NCI-H2029 treated with DMSO at 0.1 percent for 48 hours (cell line): ENCODE data around the gene MEIOSIN.
"Not testable (repeated sequence)": the region's sequence is repeated elsewhere in the genome, so short reads cannot be mapped to it uniquely, and the experiment has no call there.

Experiments
- DNase-seq: peaks from one replicate; lab custom pipeline; 2025; lab: John Stamatoyannopoulos, UW

Gene MEIOSIN

GRCh38 chr19:45733160-45733810 is at the start of gene MEIOSIN:
MEIOSIN (plus strand) TSS chr19:45733439; CDS start chr19:45735377, 1,938 bp downstream.
- no peak for DNase-seq

- not testable (repeated sequence) for DNase-seq
Observed at GRCh38 chr19:45685045-45685444, 48.2 kb upstream of the MEIOSIN start.

GRCh38 chr19:45687599-45687998 is 45.6 kb upstream of the MEIOSIN start:
- no peak for DNase-seq

GRCh38 chr19:45691516-45692186 is 41.6 kb upstream of the MEIOSIN start, which contains the start of gene SNRPD2:
SNRPD2 (minus strand) TSS chr19:45691953; CDS start chr19:45691888, 65 bp downstream.
- peak; percentile 92 for DNase-seq

- peak; percentile 98 for DNase-seq
Observed at GRCh38 chr19:45692187-45693105, 40.8 kb upstream of the MEIOSIN start, which contains the start of gene QPCTL. QPCTL (plus strand) TSS chr19:45692666; CDS start chr19:45692704, 38 bp downstream.

- peak; percentile 11 for DNase-seq
Observed at GRCh38 chr19:45693106-45693788, 40.0 kb upstream of the MEIOSIN start.

- DNase-seq: no peak
Observed at GRCh38 chr19:45701676-45702075, 31.6 kb upstream of the MEIOSIN start.

GRCh38 chr19:45705115-45705514 is 28.1 kb upstream of the MEIOSIN start:
- DNase-seq: no peak

- no peak for DNase-seq
Observed at GRCh38 chr19:45705710-45706415, 27.4 kb upstream of the MEIOSIN start.

- no peak for DNase-seq
Observed at GRCh38 chr19:45710356-45711130, 22.7 kb upstream of the MEIOSIN start.

- no peak for DNase-seq
Observed at GRCh38 chr19:45711851-45712698, 21.2 kb upstream of the MEIOSIN start.

GRCh38 chr19:45712699-45713067 is 20.6 kb upstream of the MEIOSIN start:
- DNase-seq: no peak

GRCh38 chr19:45713141-45713540 is 20.1 kb upstream of the MEIOSIN start:
- no peak for DNase-seq

- DNase-seq: no peak
Observed at GRCh38 chr19:45715139-45715538, 18.1 kb upstream of the MEIOSIN start.

- DNase-seq: peak; percentile 20
Observed at GRCh38 chr19:45716359-45717130, 16.7 kb upstream of the MEIOSIN start.

- peak; percentile 99 for DNase-seq
Observed at GRCh38 chr19:45717131-45717982, 15.9 kb upstream of the MEIOSIN start.

- no peak for DNase-seq
Observed at GRCh38 chr19:45717983-45718650, 15.1 kb upstream of the MEIOSIN start.
